GM23338 (cell line): ENCODE results near the gene ERP44. TPM values are rescaled to one million over a fixed set of nuclear protein-coding genes. Genes with fewer than 3 reads are reported as not detected.

Source experiments
- ATAC-seq: fragments of 200-7000 bp; cut with Tn5 transposase; 3 replicates; pipeline ENCODE4 v1.9.1; 2020
- DNase-seq: peaks from one replicate; pipeline ENCODE4 v3.0.0-alpha.2; 2015; ENCODE audit warnings: low spot score
- H2AFZ ChIP-seq: fragments of 200-600 bp; sonication (generic); 2 replicates; pipeline ENCODE4 v1.8.0; 2016; ENCODE audit warnings: antibody characterized with exemption, mild to moderate bottlenecking, moderate library complexity
- H3F3A ChIP-seq: fragments of 200-600 bp; sonication (generic); replicated peaks from 2 replicates; pipeline ENCODE4 v1.8.0; 2017; ENCODE audit warnings: antibody characterized with exemption, mixed run types, low read depth
- H3K27ac ChIP-seq: fragments of 200-600 bp; sonication (generic); 2 replicates; pipeline ENCODE4 v1.6.1; 2016; ENCODE audit warnings: low read depth
- H3K27me3 ChIP-seq: fragments of 200-600 bp; sonication (generic); 2 replicates; pipeline ENCODE4 v1.8.0; 2016; ENCODE audit warnings: mild to moderate bottlenecking, mixed run types, moderate library complexity; ENCODE audit not compliant: insufficient read depth
- H3K36me3 ChIP-seq: fragments of 200-600 bp; sonication (generic); 2 replicates; pipeline ENCODE4 v1.8.0; 2016; ENCODE audit warnings: mild to moderate bottlenecking; ENCODE audit not compliant: insufficient read depth
- H3K4me1 ChIP-seq: fragments of 200-600 bp; sonication (generic); 2 replicates; pipeline ENCODE4 v1.8.0; 2016; ENCODE audit warnings: mild to moderate bottlenecking, moderate library complexity; ENCODE audit not compliant: insufficient read depth
- H3K4me2 ChIP-seq: fragments of 200-600 bp; sonication (generic); 2 replicates; pipeline ENCODE4 v1.7.1; 2017; ENCODE audit warnings: mixed run types
- H3K4me3 ChIP-seq: fragments of 200-600 bp; sonication (generic); 2 replicates; pipeline ENCODE4 v1.6.1; 2016; ENCODE audit warnings: mixed run types
- H3K79me2 ChIP-seq: fragments of 200-600 bp; sonication (generic); replicated peaks from 2 replicates; pipeline ENCODE4 v1.8.0; 2017; ENCODE audit warnings: mild to moderate bottlenecking; ENCODE audit not compliant: insufficient read depth
- H3K9me2 ChIP-seq: fragments of 200-600 bp; sonication (generic); 2 replicates; pipeline ENCODE4 v1.8.0; 2017; ENCODE audit not compliant: insufficient read depth
- H4K20me1 ChIP-seq: fragments of 200-600 bp; sonication (generic); replicated peaks from 2 replicates; pipeline ENCODE4 v1.8.0; 2017; ENCODE audit warnings: mild to moderate bottlenecking; ENCODE audit not compliant: insufficient read depth
- H3K27ac Mint-ChIP-seq: 2 replicates; pipeline ENCODE4 v1.8.0; 2020; ENCODE audit warnings: inconsistent platforms, mild to moderate bottlenecking, moderate library complexity, mixed read lengths
- H3K27me3 Mint-ChIP-seq: 3 replicates; pipeline ENCODE4 v1.8.0; 2022; ENCODE audit warnings: low read depth, mild to moderate bottlenecking, moderate library complexity, mixed read lengths, inconsistent platforms; ENCODE audit not compliant: insufficient read depth, poor library complexity
- H3K36me3 Mint-ChIP-seq: 3 replicates; pipeline ENCODE4 v1.8.0; 2021; ENCODE audit warnings: low read depth, mild to moderate bottlenecking, inconsistent platforms, moderate library complexity, mixed read lengths
- H3K4me1 Mint-ChIP-seq: 3 replicates; pipeline ENCODE4 v1.8.0; 2020; ENCODE audit warnings: mild to moderate bottlenecking, inconsistent platforms, mixed read lengths
- H3K4me3 Mint-ChIP-seq: 3 replicates; pipeline ENCODE4 v1.8.0; 2021; ENCODE audit warnings: moderate library complexity, mild to moderate bottlenecking, inconsistent platforms, mixed read lengths
- H3K9me3 Mint-ChIP-seq: 3 replicates; pipeline ENCODE4 v1.8.0; 2020; ENCODE audit warnings: moderate library complexity, mild to moderate bottlenecking, inconsistent platforms, mixed read lengths
- EZH2 ChIP-seq: fragments of 200-600 bp; sonication (generic); IDR thresholded peaks from one replicate; pipeline ENCODE4 v1.8.0; 2017; ENCODE audit warnings: antibody characterized with exemption, mild to moderate bottlenecking, low read depth; ENCODE audit not compliant: unreplicated experiment
- REST ChIP-seq: IDR thresholded peaks from one replicate; pipeline ENCODE4 v1.6.1; 2018; ENCODE audit warnings: antibody characterized with exemption; ENCODE audit not compliant: unreplicated experiment
- ZNF114 ChIP-seq: fragments of 250-450 bp; sonication (Bioruptor Pico); IDR thresholded peaks from 2 replicates; pipeline ENCODE4 v1.5.0; 2020; ENCODE audit warnings: mild to moderate bottlenecking, moderate library complexity
- ZNF462 ChIP-seq: fragments of 250-450 bp; sonication (Bioruptor Pico); IDR thresholded peaks from 2 replicates; pipeline ENCODE4 v1.5.0; 2020; ENCODE audit warnings: mild to moderate bottlenecking, moderate library complexity
- polyA plus RNA-seq: library from polyadenylated mRNA; unstranded; fragments of >200 nt; fragmentation: Nextera tagmentation; extraction: Ambion mirVana; gene quantifications from 2 replicates; pipeline ENCODE4 v1.2.1, GENCODE V29; 2016
- total RNA-seq: library from RNA; depleted of rRNA; stranded (reverse); fragments of >200 nt; shearing (Covaris generic); gene quantifications from 2 replicates; pipeline ENCODE4 v1.2.3, GENCODE V29; 2014

ERP44 gene
- total and polyA plus RNA-seq, 2 experiments from 2014 or later = 13.0 to 24.1 TPM

- no peak overlapping the region for H3K27ac ChIP-seq
- H3K27me3 ChIP-seq = no peaks in the 10 kb centered on the region
- no peak overlapping the region for H3K4me3 Mint-ChIP-seq
- H3K4me1 ChIP-seq = no peaks in the 10 kb centered on the region; the same call in 1 of the 2 replicates
- peaks cover 9% of the 10 kb centered on the region for H3K79me2 ChIP-seq
- no peak overlapping the region for H2AFZ ChIP-seq
- no peaks in the 10 kb centered on the region; the same call in 1 of the 2 replicates for H4K20me1 ChIP-seq
- no peak overlapping the region for H3K4me2 ChIP-seq
- no peaks in the 10 kb centered on the region for H3K36me3 ChIP-seq
- H3K4me1 Mint-ChIP-seq = no peaks in the 10 kb centered on the region
- no peak overlapping the region for H3K4me3 ChIP-seq
- no peaks in the 10 kb centered on the region for H3F3A ChIP-seq
- H3K9me3 Mint-ChIP-seq = no peaks in the 10 kb centered on the region
- ATAC-seq (no peak), DNase-seq (no peak)
- no peak for TF ChIP-seq EZH2
- no peak for TF ChIP-seq REST
- TF ChIP-seq ZNF114 (CRISPR knock-in tag) = no peak
- no peak for TF ChIP-seq ZNF462
- no peak overlapping the region for H3K27ac Mint-ChIP-seq
- no peaks in the 10 kb centered on the region for H3K27me3 Mint-ChIP-seq
- H3K9me2 ChIP-seq = no peaks in the 10 kb centered on the region
- H3K36me3 Mint-ChIP-seq = no peaks in the 10 kb centered on the region
These were observed 41.2 kb downstream of the ERP44 start for GRCh38 chr9:100057624-100058023.
